Measurements from ENCODE around the gene TSPAN32. TPM values are rescaled to one million over a fixed set of nuclear protein-coding genes. Genes with fewer than 3 reads are reported as not detected.
"Not testable (repeated sequence)": the region's sequence is repeated elsewhere in the genome, so short reads cannot be mapped to it uniquely, and the experiment has no call there.

TSPAN32 gene
- total RNA-seq, 2 donors from 2014 or later = not detected

GRCh38 chr11:2331404-2331803 is 29.6 kb downstream of the TSPAN32 start:
- no peak for TF ChIP-seq CTCF (conservative IDR thresholded peaks at IDR 0.05)
- no peak overlapping the region for H3K27ac ChIP-seq (ENCODE audit: low read depth, low read length)
- H3K36me3 ChIP-seq (ENCODE audit: control insufficient read depth, insufficient read depth, low read length) = no peaks in the 10 kb centered on the region
- Mint-ChIP-seq H3K4me3 (no peak overlapping the region), H3K27me3 (ENCODE audit: insufficient read depth) (peaks cover 10% of the 10 kb centered on the region), H3K27ac (no peak overlapping the region), H3K4me1 (peaks cover under 1% of the 10 kb centered on the region), H3K36me3 (ENCODE audit: low read depth) (peaks cover 10% of the 10 kb centered on the region), H3K9me3 (peaks cover 29% of the 10 kb centered on the region)
- 94% methylated on average over 4 of the region's 5 CpGs; no CpG with 5 or more reads in 1 of the 2 experiments for WGBS, 2 experiments (ENCODE audit: insufficient coverage in 1 of 2, insufficient read length in 1 of 2)
- H3K27me3 ChIP-seq (ENCODE audit: control insufficient read depth, insufficient read depth, low read length, poor library complexity, severe bottlenecking) = no peaks in the 10 kb centered on the region
- no peak overlapping the region for H3K4me3 ChIP-seq (ENCODE audit: low read length)
- H3K4me1 ChIP-seq (ENCODE audit: control insufficient read depth, insufficient read depth, low read length) = no peaks in the 10 kb centered on the region
- H3K9ac ChIP-seq (ENCODE audit: extremely low read depth, low read length, poor library complexity, severe bottlenecking) = no peak overlapping the region
- peaks cover 4% of the 10 kb centered on the region for H3K9me3 ChIP-seq (ENCODE audit: control insufficient read depth, low read length)
- DNase-seq = no peak

- peaks cover 11% of the 10 kb centered on the region for H3K4me1 Mint-ChIP-seq
- H3K27me3 ChIP-seq (ENCODE audit: control insufficient read depth, insufficient read depth, low read length, poor library complexity, severe bottlenecking); H3K27ac ChIP-seq (ENCODE audit: low read depth, low read length); H3K9me3 ChIP-seq (ENCODE audit: control insufficient read depth, low read length); H3K27ac Mint-ChIP-seq; H3K4me3 Mint-ChIP-seq; H3K4me1 ChIP-seq (ENCODE audit: control insufficient read depth, insufficient read depth, low read length); DNase-seq; H3K36me3 ChIP-seq (ENCODE audit: control insufficient read depth, insufficient read depth, low read length); H3K4me3 ChIP-seq (ENCODE audit: low read length); H3K9ac ChIP-seq (ENCODE audit: extremely low read depth, low read length, poor library complexity, severe bottlenecking): not testable (repeated sequence)
- 84% methylated on average over 8 of the region's 29 CpGs; no CpG with 5 or more reads in 1 of the 2 experiments for WGBS, 2 experiments (ENCODE audit: insufficient coverage in 1 of 2, insufficient read length in 1 of 2)
- peaks cover 29% of the 10 kb centered on the region for H3K9me3 Mint-ChIP-seq
- peaks cover 10% of the 10 kb centered on the region for H3K36me3 Mint-ChIP-seq (ENCODE audit: low read depth)
- H3K27me3 Mint-ChIP-seq (ENCODE audit: insufficient read depth) = peaks cover 10% of the 10 kb centered on the region
These were observed 30.8 kb downstream of the TSPAN32 start for GRCh38 chr11:2332569-2332968.

- H3K27ac Mint-ChIP-seq; H3K4me3 Mint-ChIP-seq; H3K9ac ChIP-seq (ENCODE audit: extremely low read depth, low read length, poor library complexity, severe bottlenecking); H3K27ac ChIP-seq (ENCODE audit: low read depth, low read length); H3K36me3 ChIP-seq (ENCODE audit: control insufficient read depth, insufficient read depth, low read length); H3K9me3 ChIP-seq (ENCODE audit: control insufficient read depth, low read length); H3K27me3 Mint-ChIP-seq (ENCODE audit: insufficient read depth); H3K4me1 ChIP-seq (ENCODE audit: control insufficient read depth, insufficient read depth, low read length); H3K4me3 ChIP-seq (ENCODE audit: low read length); H3K27me3 ChIP-seq (ENCODE audit: control insufficient read depth, insufficient read depth, low read length, poor library complexity, severe bottlenecking); DNase-seq: not testable (repeated sequence)
- Mint-ChIP-seq H3K36me3 (ENCODE audit: low read depth) (peaks cover 10% of the 10 kb centered on the region), H3K4me1 (peaks cover 21% of the 10 kb centered on the region), H3K9me3 (peaks cover 29% of the 10 kb centered on the region)
- WGBS, 2 experiments (ENCODE audit: insufficient coverage in 1 of 2, insufficient read length in 1 of 2) = 89% methylated on average over 2 of the region's 4 CpGs; no CpG with 5 or more reads in 1 of the 2 experiments
These were observed 31.8 kb downstream of the TSPAN32 start for GRCh38 chr11:2333486-2334205.

- H3K27me3 ChIP-seq (ENCODE audit: control insufficient read depth, insufficient read depth, low read length, poor library complexity, severe bottlenecking); DNase-seq; H3K9ac ChIP-seq (ENCODE audit: extremely low read depth, low read length, poor library complexity, severe bottlenecking); H3K4me1 ChIP-seq (ENCODE audit: control insufficient read depth, insufficient read depth, low read length); H3K4me3 Mint-ChIP-seq; H3K27ac Mint-ChIP-seq; H3K9me3 ChIP-seq (ENCODE audit: control insufficient read depth, low read length); H3K27me3 Mint-ChIP-seq (ENCODE audit: insufficient read depth); H3K27ac ChIP-seq (ENCODE audit: low read depth, low read length); H3K36me3 Mint-ChIP-seq (ENCODE audit: low read depth); H3K4me3 ChIP-seq (ENCODE audit: low read length); H3K36me3 ChIP-seq (ENCODE audit: control insufficient read depth, insufficient read depth, low read length): not testable (repeated sequence)
- peaks cover 20% of the 10 kb centered on the region for H3K9me3 Mint-ChIP-seq
- WGBS, 2 experiments (ENCODE audit: insufficient coverage in 1 of 2, insufficient read length in 1 of 2) = 90 to 93% methylated on average over 5 to 17 of the region's 18 CpGs
- peaks cover 33% of the 10 kb centered on the region for H3K4me1 Mint-ChIP-seq
These were observed 33.5 kb downstream of the TSPAN32 start for GRCh38 chr11:2335286-2335685.

- H3K27ac Mint-ChIP-seq = peak overlapping the region; percentile 36
- whole genome bisulfite sequencing, 2 experiments (ENCODE audit: insufficient coverage in 1 of 2, insufficient read length in 1 of 2) = 72 to 86% methylated on average over 8 of the region's 8 CpGs
- H3K4me1 ChIP-seq (ENCODE audit: control insufficient read depth, insufficient read depth, low read length); H3K27me3 ChIP-seq (ENCODE audit: control insufficient read depth, insufficient read depth, low read length, poor library complexity, severe bottlenecking); H3K27me3 Mint-ChIP-seq (ENCODE audit: insufficient read depth); H3K36me3 Mint-ChIP-seq (ENCODE audit: low read depth); H3K4me3 Mint-ChIP-seq; H3K9me3 Mint-ChIP-seq; H3K27ac ChIP-seq (ENCODE audit: low read depth, low read length); H3K36me3 ChIP-seq (ENCODE audit: control insufficient read depth, insufficient read depth, low read length); H3K4me3 ChIP-seq (ENCODE audit: low read length); H3K9ac ChIP-seq (ENCODE audit: extremely low read depth, low read length, poor library complexity, severe bottlenecking); H3K9me3 ChIP-seq (ENCODE audit: control insufficient read depth, low read length): not testable (repeated sequence)
- peaks cover 38% of the 10 kb centered on the region for H3K4me1 Mint-ChIP-seq
- DNase-seq = peak; percentile 79
These were observed 36.9 kb downstream of the TSPAN32 start for GRCh38 chr11:2338760-2339159.
